NB4 (cell line): ENCODE results near the gene MRPL27.

Experiments
- CTCF ChIP-seq: IDR thresholded peaks from one replicate; pipeline ENCODE4 v1.5.1; 2012; ENCODE audit warnings: low read depth, low read length
- MAX ChIP-seq: IDR thresholded peaks from 2 replicates; pipeline ENCODE4 v1.6.1; 2011; ENCODE audit warnings: low read depth, low read length
- POLR2A ChIP-seq: IDR thresholded peaks from 2 replicates; pipeline ENCODE4 v1.6.1; 2011; ENCODE audit warnings: mild to moderate bottlenecking; ENCODE audit not compliant: insufficient read length; ENCODE audit errors: extremely low read depth

- TF ChIP-seq POLR2A: no peak
- no peak for TF ChIP-seq CTCF
- 0 out of 2 replicates have a peak, but pooled peaks have one; percentile 10 for TF ChIP-seq MAX
Observed at GRCh38 chr17:50396261-50397110, 23.5 kb upstream of the MRPL27 start.
